Keratinocyte (primary cell): ENCODE measurements around the gene PTPRT. TPM values are rescaled to one million over a fixed set of nuclear protein-coding genes. Genes with fewer than 3 reads are reported as not detected.

Source experiments
- DNase-seq: peaks from one replicate; pipeline ENCODE4 v3.0.0-alpha.2; 2011; ENCODE audit warnings: low read depth, missing footprints, low spot score
- FAIRE-seq: peaks from 2 replicates; lab custom pipeline; 2011; peaks lifted over from hg19 to GRCh38; lab: Jason Lieb, UNC
- H2AFZ ChIP-seq: 2 replicates; pipeline ENCODE4 v1.6.0; 2012; ENCODE audit warnings: low read length, control low read depth, inconsistent platforms; ENCODE audit not compliant: control insufficient read depth
- H3K27ac ChIP-seq: 2 replicates; pipeline ENCODE4 v1.5.1; 2011; ENCODE audit warnings: low read length; ENCODE audit not compliant: control insufficient read depth, insufficient read depth
- H3K27me3 ChIP-seq: 3 replicates; pipeline ENCODE4 v1.6.0; 2011; ENCODE audit warnings: low read length; ENCODE audit not compliant: control insufficient read depth, insufficient read depth; ENCODE audit errors: extremely low read depth
- H3K36me3 ChIP-seq, 2 experiments: 2 replicates in 1 of 2; 3 replicates in 1 of 2; pipeline ENCODE4 v1.5.1; 2011; ENCODE audit warnings: low read length in 2 of 2, mild to moderate bottlenecking in 1 of 2; ENCODE audit not compliant: control insufficient read depth in 2 of 2, insufficient read depth in 2 of 2; ENCODE audit errors: extremely low read depth in 1 of 2
- H3K4me1 ChIP-seq: 3 replicates; pipeline ENCODE4 v1.5.1; 2011; ENCODE audit warnings: low read length; ENCODE audit not compliant: control insufficient read depth, insufficient read depth; ENCODE audit errors: extremely low read depth
- H3K4me2 ChIP-seq: 3 replicates; pipeline ENCODE4 v1.6.0; 2011; ENCODE audit warnings: low read depth, low read length; ENCODE audit not compliant: control insufficient read depth, insufficient read depth; ENCODE audit errors: extremely low read depth
- H3K4me3 ChIP-seq, 3 experiments: fragments of 200-600 bp in 1 of 3; sonication (generic) in 1 of 3; 2 replicates in 2 of 3; 3 replicates in 1 of 3; pipeline ENCODE4 v1.5.1; 2011 to 2016; ENCODE audit warnings: low read length in 3 of 3, mild to moderate bottlenecking in 3 of 3, control low read depth in 2 of 3, inconsistent platforms in 1 of 3, low read depth in 1 of 3, mixed read lengths in 1 of 3, mixed run types in 1 of 3, moderate library complexity in 1 of 3; ENCODE audit not compliant: control insufficient read depth in 2 of 3, insufficient read depth in 2 of 3; ENCODE audit errors: extremely low read depth in 1 of 3
- H3K79me2 ChIP-seq: 2 replicates; pipeline ENCODE4 v1.6.0; 2012; ENCODE audit warnings: low read length; ENCODE audit not compliant: control insufficient read depth, insufficient read depth
- H3K9ac ChIP-seq: 3 replicates; pipeline ENCODE4 v1.6.0; 2011; ENCODE audit warnings: low read length; ENCODE audit not compliant: control insufficient read depth, insufficient read depth; ENCODE audit errors: extremely low read depth
- H3K9me1 ChIP-seq: 3 replicates; pipeline ENCODE4 v1.6.0; 2011; ENCODE audit warnings: low read length; ENCODE audit not compliant: control insufficient read depth, insufficient read depth; ENCODE audit errors: extremely low read depth
- H3K9me3 ChIP-seq: 2 replicates; pipeline ENCODE4 v1.5.1; 2012; ENCODE audit warnings: low read depth, low read length; ENCODE audit not compliant: control insufficient read depth
- H4K20me1 ChIP-seq: 3 replicates; pipeline ENCODE4 v1.6.0; 2011; ENCODE audit warnings: low read length; ENCODE audit not compliant: control insufficient read depth, insufficient read depth; ENCODE audit errors: extremely low read depth
- EZH2 ChIP-seq: IDR thresholded peaks from one replicate; pipeline ENCODE4 v1.6.1; 2012; ENCODE audit warnings: inconsistent platforms, mild to moderate bottlenecking, low read length, moderate library complexity
- dilution Hi-C: fragments of 300-500 bp; cut with MboI; formaldehyde crosslinking; loops from one replicate; pipeline ENCODE4 v1.7.0; 2020; ENCODE audit warnings: low sequenced_read_pairs; ENCODE audit not compliant: extremely low pct_ligation_motif_present
- polyA plus RNA-seq, 5 experiments: library from polyadenylated mRNA; depleted of rRNA in 3 of 5; stranded (reverse) in 3 of 5; stranded (forward) in 1 of 5; unstranded in 1 of 5; fragments of >200 nt; gene quantifications; 1 replicate in 1 of 5; 2 replicates in 3 of 5; 3 replicates in 1 of 5; pipeline versions ENCODE4 v1.2.1 to v1.2.3, GENCODE V29; 2011 to 2012; ENCODE audit warnings: missing spikeins in 2 of 5, low read depth in 1 of 5, low replicate concordance in 1 of 5
- TF ChIP-seq, protein P1 (sequence below), 3 experiments: IDR thresholded peaks in 1 of 3; conservative IDR thresholded peaks in 1 of 3; optimal IDR thresholded peaks in 1 of 3; 2 replicates in 2 of 3; 3 replicates in 1 of 3; pipeline versions ENCODE3 to v1.5.1; 2011; ENCODE audit warnings: low read length in 3 of 3, mild to moderate bottlenecking in 3 of 3, moderate library complexity in 2 of 3, control low read depth in 1 of 3, inconsistent platforms in 1 of 3; ENCODE audit not compliant: insufficient read depth in 2 of 3; ENCODE audit errors: extremely low read depth in 1 of 3

Gene PTPRT
- polyA plus RNA-seq, 1 donor (not counting 4 experiments of a cell fraction or from before 2014, with no cell fraction given) = not detected

DNA sequence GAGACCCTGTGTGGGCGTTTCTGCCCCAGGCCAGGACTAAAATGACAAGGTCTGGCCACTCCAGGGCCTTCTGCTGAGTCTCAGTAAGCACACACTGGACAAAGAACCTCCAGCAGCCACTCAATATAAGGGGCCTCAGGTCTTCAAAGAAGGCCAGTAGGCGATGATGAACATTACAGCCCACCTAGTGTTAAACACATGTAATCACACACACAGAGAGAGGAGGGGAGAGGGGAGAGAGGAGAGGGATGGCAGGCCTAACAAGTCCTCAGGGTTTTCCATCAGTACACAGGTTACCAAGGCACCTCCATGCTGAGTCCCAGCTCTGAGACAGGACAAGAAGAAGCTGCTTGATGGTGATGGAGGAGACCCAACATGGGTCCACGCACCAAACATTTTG, 325.6 kb downstream of the PTPRT start:
- TF ChIP-seq, protein P1, sequence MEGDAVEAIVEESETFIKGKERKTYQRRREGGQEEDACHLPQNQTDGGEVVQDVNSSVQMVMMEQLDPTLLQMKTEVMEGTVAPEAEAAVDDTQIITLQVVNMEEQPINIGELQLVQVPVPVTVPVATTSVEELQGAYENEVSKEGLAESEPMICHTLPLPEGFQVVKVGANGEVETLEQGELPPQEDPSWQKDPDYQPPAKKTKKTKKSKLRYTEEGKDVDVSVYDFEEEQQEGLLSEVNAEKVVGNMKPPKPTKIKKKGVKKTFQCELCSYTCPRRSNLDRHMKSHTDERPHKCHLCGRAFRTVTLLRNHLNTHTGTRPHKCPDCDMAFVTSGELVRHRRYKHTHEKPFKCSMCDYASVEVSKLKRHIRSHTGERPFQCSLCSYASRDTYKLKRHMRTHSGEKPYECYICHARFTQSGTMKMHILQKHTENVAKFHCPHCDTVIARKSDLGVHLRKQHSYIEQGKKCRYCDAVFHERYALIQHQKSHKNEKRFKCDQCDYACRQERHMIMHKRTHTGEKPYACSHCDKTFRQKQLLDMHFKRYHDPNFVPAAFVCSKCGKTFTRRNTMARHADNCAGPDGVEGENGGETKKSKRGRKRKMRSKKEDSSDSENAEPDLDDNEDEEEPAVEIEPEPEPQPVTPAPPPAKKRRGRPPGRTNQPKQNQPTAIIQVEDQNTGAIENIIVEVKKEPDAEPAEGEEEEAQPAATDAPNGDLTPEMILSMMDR (optimal IDR thresholded peaks at IDR 0.05 in 1 of 3, IDR thresholded peaks at IDR 0.05 in 1 of 3, conservative IDR thresholded peaks at IDR 0.05 in 1 of 3; ENCODE audit: extremely low read depth in 1 of 3, insufficient read depth in 2 of 3, low read length in 3 of 3) = no peak
- TF ChIP-seq EZH2 = no peak
- Histone ChIP-seq H3K4me3 (no peak overlapping the region), H3K4me1 (no peaks in the 10 kb centered on the region), H3K79me2 (no peaks in the 10 kb centered on the region), H3K4me2 (no peak overlapping the region), H3K27ac (no peak overlapping the region), H3K9me3 (no peaks in the 10 kb centered on the region), H3K9ac (no peak overlapping the region), H3K27me3 (no peaks in the 10 kb centered on the region), H3K9me1 (no peaks in the 10 kb centered on the region), H4K20me1 (no peaks in the 10 kb centered on the region), H2AFZ (no peak overlapping the region), H3K36me3 (no peaks in the 10 kb centered on the region)
- FAIRE-seq (no peak), DNase-seq (no peak)
- dilution Hi-C loops = no loop called here

DNA sequence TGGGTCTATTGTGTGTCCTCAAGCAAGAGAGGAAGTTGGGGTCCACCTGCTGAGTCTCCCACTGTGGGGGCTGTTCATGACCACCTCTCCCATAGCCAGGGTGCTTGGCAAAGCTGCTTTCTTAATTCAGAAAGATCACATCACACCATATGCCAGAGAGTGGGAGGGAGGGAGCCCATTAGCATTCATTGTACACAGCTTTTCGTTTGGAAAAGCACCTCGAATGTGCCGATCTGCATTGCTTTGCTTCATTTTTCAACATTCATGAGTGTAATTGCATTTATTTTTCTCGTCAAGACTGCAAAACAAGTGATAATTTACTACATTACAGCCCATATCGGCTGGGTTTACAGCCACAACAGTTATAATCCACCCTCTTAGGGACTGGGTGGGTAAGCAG, 327.3 kb downstream of the PTPRT start:
- dilution Hi-C loops = no loop called here
- Histone ChIP-seq H3K79me2 (no peaks in the 10 kb centered on the region), H3K36me3 (no peaks in the 10 kb centered on the region), H3K4me3 (no peak overlapping the region), H3K4me1 (no peaks in the 10 kb centered on the region), H3K27ac (no peak overlapping the region), H3K4me2 (no peak overlapping the region), H3K27me3 (no peaks in the 10 kb centered on the region), H4K20me1 (no peaks in the 10 kb centered on the region), H3K9me3 (no peaks in the 10 kb centered on the region), H3K9me1 (no peaks in the 10 kb centered on the region), H2AFZ (no peak overlapping the region), H3K9ac (no peak overlapping the region)
- DNase-seq (no peak), FAIRE-seq (no peak)
- TF ChIP-seq, protein P1 (optimal IDR thresholded peaks at IDR 0.05 in 1 of 3, IDR thresholded peaks at IDR 0.05 in 1 of 3, conservative IDR thresholded peaks at IDR 0.05 in 1 of 3; ENCODE audit: extremely low read depth in 1 of 3, insufficient read depth in 2 of 3, low read length in 3 of 3) = no peak
- TF ChIP-seq EZH2 = no peak
